PC-3 (cell line): ENCODE data around the gene OLR1. TPM values are rescaled to one million over a fixed set of nuclear protein-coding genes. Genes with fewer than 3 reads are reported as not detected.

Source experiments
- ATAC-seq: fragments of 200-7000 bp; cut with Tn5 transposase; 2 replicates; pipeline ENCODE4 v1.9.1; 2020; ENCODE audit warnings: mild to moderate bottlenecking, moderate library complexity
- BruUV-seq: library from RNA; stranded (reverse); fragments of 400-500 nt; replicated peaks from 2 replicates; lab custom pipeline; 2021; lab: Mats Ljungman, UMichigan
- CTCF ChIA-PET: fragments of 300-600 bp; sonication (Branson Sonifier 250); formaldehyde crosslinking; loops from one replicate; lab custom pipeline; 2022; ENCODE audit warnings: antibody characterized with exemption; lab: Charles Lee
- POLR2A ChIA-PET: fragments of 300-600 bp; sonication (Branson Sonifier 250); formaldehyde crosslinking; loops from one replicate; lab custom pipeline; 2022; ENCODE audit warnings: antibody characterized with exemption; ENCODE audit not compliant: unreplicated experiment; lab: Charles Lee
- DNase-seq: peaks from one replicate; pipeline ENCODE4 v3.0.0-alpha.2; 2015
- H2AFZ ChIP-seq: fragments of 300-600 bp; sonication (generic); 2 replicates; pipeline ENCODE4 v1.6.0; 2016; ENCODE audit warnings: antibody characterized with exemption, low read length
- H3F3A ChIP-seq: fragments of 300-600 bp; sonication (generic); one replicate; pipeline ENCODE4 v1.6.0; 2017; ENCODE audit warnings: antibody characterized with exemption, low read length, control low read depth, mild to moderate bottlenecking; ENCODE audit not compliant: unreplicated experiment
- H3K27ac ChIP-seq: fragments of 300-600 bp; sonication (generic); 2 replicates; pipeline ENCODE4 v1.5.1; 2016; ENCODE audit warnings: mild to moderate bottlenecking, low read length
- H3K27me3 ChIP-seq: fragments of 300-600 bp; sonication (generic); 2 replicates; pipeline ENCODE4 v1.6.1; 2016; ENCODE audit warnings: low read length, mixed read lengths
- H3K36me3 ChIP-seq: fragments of 300-600 bp; sonication (generic); 2 replicates; pipeline ENCODE4 v1.6.1; 2016; ENCODE audit warnings: low read depth, mixed run types, low read length, mixed read lengths
- H3K4me1 ChIP-seq: fragments of 300-600 bp; sonication (generic); 2 replicates; pipeline ENCODE4 v1.5.1; 2016; ENCODE audit warnings: low read length; ENCODE audit not compliant: insufficient read depth
- H3K4me2 ChIP-seq: fragments of 300-600 bp; sonication (generic); 2 replicates; pipeline ENCODE4 v1.6.0; 2016; ENCODE audit warnings: low read length
- H3K4me3 ChIP-seq: fragments of 300-600 bp; sonication (generic); 2 replicates; pipeline ENCODE4 v1.5.1; 2016; ENCODE audit warnings: mild to moderate bottlenecking, low read length, mixed read lengths
- H3K79me2 ChIP-seq: fragments of 300-600 bp; sonication (generic); 2 replicates; pipeline ENCODE4 v1.6.1; 2017; ENCODE audit warnings: low read length, mixed read lengths
- H3K9ac ChIP-seq: fragments of 300-600 bp; sonication (generic); 2 replicates; pipeline ENCODE4 v1.6.0; 2016; ENCODE audit warnings: mild to moderate bottlenecking, low read length
- H3K9me2 ChIP-seq: fragments of 300-600 bp; sonication (generic); replicated peaks from 2 replicates; pipeline ENCODE4 v1.6.1; 2016; ENCODE audit warnings: mixed run types, low read length, mixed read lengths
- H3K9me3 ChIP-seq: fragments of 300-600 bp; sonication (generic); 2 replicates; pipeline ENCODE4 v1.6.1; 2016; ENCODE audit warnings: low read length, mixed read lengths
- H4K20me1 ChIP-seq: fragments of 300-600 bp; sonication (generic); 2 replicates; pipeline ENCODE4 v1.6.1; 2016; ENCODE audit warnings: low read length, mixed read lengths
- EZH2 ChIP-seq: fragments of 300-600 bp; sonication (generic); IDR thresholded peaks from one replicate; pipeline ENCODE4 v1.6.1; 2017; ENCODE audit warnings: antibody characterized with exemption, mild to moderate bottlenecking, low read length; ENCODE audit not compliant: unreplicated experiment
- EZH2phosphoT487 ChIP-seq: fragments of 300-600 bp; sonication (generic); IDR thresholded peaks from 2 replicates; pipeline ENCODE4 v1.6.1; 2018; ENCODE audit warnings: mild to moderate bottlenecking, antibody characterized with exemption, low read length, borderline replicate concordance
- intact Hi-C: fragments of 100-400 bp; cut with micrococcal nuclease; formaldehyde crosslinking; loops from 2 replicates; pipeline ENCODE4 v1.9.0; 2023
- total RNA-seq: library from RNA; depleted of rRNA; stranded (reverse); fragments of >200 nt; gene quantifications from 2 replicates; pipeline ENCODE4 v1.2.3, GENCODE V29; 2014
- TF ChIP-seq, protein P1 (sequence below): fragments of 300-600 bp; sonication (generic); conservative IDR thresholded peaks from 2 replicates; pipeline ENCODE4 v1.5.1; 2017; ENCODE audit warnings: antibody characterized with exemption, low read depth, mild to moderate bottlenecking, low read length

OLR1 gene
- total RNA-seq, 1 experiment from 2014 or later, result 0.80 TPM

DNA sequence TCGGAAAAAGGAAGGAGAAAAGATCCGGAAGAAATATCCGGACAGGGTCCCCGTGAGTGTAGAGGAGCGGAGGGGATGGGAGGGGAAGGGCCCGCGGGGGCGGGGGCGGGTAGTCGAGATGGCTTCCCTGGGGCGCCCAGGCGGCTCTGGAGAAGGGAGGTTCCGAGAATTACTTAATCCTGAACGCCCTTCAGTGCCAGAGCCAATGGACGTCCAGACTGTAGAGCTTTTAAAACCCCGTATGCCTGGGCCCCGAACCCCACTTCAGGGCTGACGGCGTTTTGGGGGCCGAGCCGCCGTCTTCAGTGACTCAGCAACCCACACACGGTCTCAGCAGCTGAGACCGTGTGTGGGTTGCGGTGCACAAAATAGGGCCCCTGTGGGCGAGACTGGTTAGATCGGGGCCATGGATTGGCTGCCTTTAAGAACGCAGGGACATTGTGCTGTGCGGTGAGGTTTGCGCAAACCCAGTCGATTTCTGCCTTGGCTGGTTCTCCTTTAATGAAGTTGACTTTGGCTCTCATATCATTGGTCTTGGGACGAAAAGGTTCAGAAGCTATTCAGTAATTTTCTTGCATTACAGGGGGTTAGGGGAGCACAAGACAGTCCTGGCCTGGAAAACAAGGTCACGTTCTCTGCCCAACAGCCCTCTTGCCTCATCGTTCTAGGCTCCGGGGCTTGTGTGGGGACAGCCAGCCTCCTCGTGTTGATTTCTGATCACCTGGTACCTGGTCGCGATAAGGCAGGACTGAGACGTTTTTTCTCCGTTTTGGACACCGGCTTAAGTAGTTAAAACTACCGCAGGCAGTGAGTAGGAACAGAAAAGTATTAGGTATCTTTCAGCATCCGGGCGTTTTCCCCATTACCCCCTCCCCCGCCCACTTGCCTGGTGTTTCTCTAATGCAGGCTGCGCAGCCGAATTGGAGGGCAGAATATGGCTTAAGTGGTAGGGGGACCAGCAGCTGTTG lies 41.5 kb upstream of the OLR1 start:
- TF ChIP-seq EZH2phosphoT487, result no peak
- TF ChIP-seq, protein P1, sequence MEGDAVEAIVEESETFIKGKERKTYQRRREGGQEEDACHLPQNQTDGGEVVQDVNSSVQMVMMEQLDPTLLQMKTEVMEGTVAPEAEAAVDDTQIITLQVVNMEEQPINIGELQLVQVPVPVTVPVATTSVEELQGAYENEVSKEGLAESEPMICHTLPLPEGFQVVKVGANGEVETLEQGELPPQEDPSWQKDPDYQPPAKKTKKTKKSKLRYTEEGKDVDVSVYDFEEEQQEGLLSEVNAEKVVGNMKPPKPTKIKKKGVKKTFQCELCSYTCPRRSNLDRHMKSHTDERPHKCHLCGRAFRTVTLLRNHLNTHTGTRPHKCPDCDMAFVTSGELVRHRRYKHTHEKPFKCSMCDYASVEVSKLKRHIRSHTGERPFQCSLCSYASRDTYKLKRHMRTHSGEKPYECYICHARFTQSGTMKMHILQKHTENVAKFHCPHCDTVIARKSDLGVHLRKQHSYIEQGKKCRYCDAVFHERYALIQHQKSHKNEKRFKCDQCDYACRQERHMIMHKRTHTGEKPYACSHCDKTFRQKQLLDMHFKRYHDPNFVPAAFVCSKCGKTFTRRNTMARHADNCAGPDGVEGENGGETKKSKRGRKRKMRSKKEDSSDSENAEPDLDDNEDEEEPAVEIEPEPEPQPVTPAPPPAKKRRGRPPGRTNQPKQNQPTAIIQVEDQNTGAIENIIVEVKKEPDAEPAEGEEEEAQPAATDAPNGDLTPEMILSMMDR, result no peak
- TF ChIP-seq EZH2, result no peak
- POLR2A ChIA-PET, result interaction anchor here (0.6 kb wide), 1 partner anchor 24 kb away, joined by 5 read pairs; no protein-coding TSS in a partner anchor
- intact Hi-C loops, result no loop called here
- peak overlapping the region; percentile 84 for H3K27ac ChIP-seq
- H3K9me2 ChIP-seq, result no peaks in the 10 kb centered on the region
- DNase-seq, result peak; percentile 44
- CTCF ChIA-PET, result no interaction called here
- H3F3A ChIP-seq, result no peaks in the 10 kb centered on the region
- peaks cover 16% of the 10 kb centered on the region; the same call in 1 of the 2 replicates for H3K79me2 ChIP-seq
- H3K4me2 ChIP-seq, result peak overlapping the region; percentile 92
- no peaks in the 10 kb centered on the region for H3K9me3 ChIP-seq
- peak overlapping the region; percentile 91 for H2AFZ ChIP-seq
- H3K9ac ChIP-seq, result peak overlapping the region; percentile 65
- no peaks in the 10 kb centered on the region for H3K36me3 ChIP-seq
- no peaks in the 10 kb centered on the region for H4K20me1 ChIP-seq
- peaks cover 10% of the 10 kb centered on the region; the same call in 1 of the 2 replicates for H3K4me1 ChIP-seq
- peak; percentile 27 for ATAC-seq
- H3K27me3 ChIP-seq, result no peaks in the 10 kb centered on the region
- TSS peak; percentile 42 for BruUV-seq
- peak overlapping the region; percentile 92 for H3K4me3 ChIP-seq

DNA sequence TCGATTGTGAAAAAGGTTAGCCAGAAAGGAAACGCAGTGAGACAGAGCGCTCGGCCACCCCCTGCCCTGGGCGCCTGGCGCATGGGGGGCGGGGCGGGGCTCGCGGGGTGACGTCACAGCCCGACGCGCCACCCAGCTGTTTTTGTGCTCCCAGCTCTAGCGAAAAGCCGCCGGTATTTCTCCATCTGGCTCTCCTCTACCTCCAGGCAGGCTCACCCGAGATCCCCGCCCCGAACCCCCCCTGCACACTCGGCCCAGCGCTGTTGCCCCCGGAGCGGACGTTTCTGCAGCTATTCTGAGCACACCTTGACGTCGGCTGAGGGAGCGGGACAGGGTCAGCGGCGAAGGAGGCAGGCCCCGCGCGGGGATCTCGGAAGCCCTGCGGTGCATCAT lies 40.8 kb upstream of the OLR1 start, which contains the start of gene GABARAPL1:
Gene GABARAPL1, plus strand, starts transcription at position 139 of the 393 bp plus-strand sequence. Its CDS starts 253 bp downstream, at position 392.
- H3K9ac ChIP-seq, result peak within 1 kb of the TSS; percentile 65
- H4K20me1 ChIP-seq, result no peaks in the 10 kb centered on the region
- peak within 1 kb of the TSS; percentile 92 for H3K4me2 ChIP-seq
- H3K9me2 ChIP-seq, result no peaks in the 10 kb centered on the region
- ATAC-seq, result peak; percentile 61
- POLR2A ChIA-PET, result interaction anchor here (0.6 to 1.0 kb wide), 4 partner anchors 18 to 1126 kb away, joined by 3 to 5 read pairs (median 4); no protein-coding TSS in a partner anchor
- no peaks in the 10 kb centered on the region for H3F3A ChIP-seq
- H3K4me3 ChIP-seq, result peak within 1 kb of the TSS; percentile 92
- H3K36me3 ChIP-seq, result no peaks in the 10 kb centered on the region
- peaks cover 16% of the 10 kb centered on the region; the same call in 1 of the 2 replicates for H3K79me2 ChIP-seq
- peak within 1 kb of the TSS; percentile 91 for H2AFZ ChIP-seq
- DNase-seq, result peak; percentile 45
- no TSS peak for BruUV-seq
- H3K9me3 ChIP-seq, result no peaks in the 10 kb centered on the region
- CTCF ChIA-PET, result no interaction called here
- peaks cover 10% of the 10 kb centered on the region; the same call in 1 of the 2 replicates for H3K4me1 ChIP-seq
- peak within 1 kb of the TSS; percentile 84 for H3K27ac ChIP-seq
- H3K27me3 ChIP-seq, result no peaks in the 10 kb centered on the region
- TF ChIP-seq EZH2phosphoT487 (no peak), EZH2 (no peak)
- TF ChIP-seq, protein P1, result no peak
- intact Hi-C loops, result no loop called here
